CD4-positive, alpha-beta T cell treated with Interleukin-2 at 100 ng/mL for 4 hours (primary cell): ENCODE measurements around the gene MVK.

Experiments used
- DNase-seq: peaks from one replicate; pipeline ENCODE4 v3.0.0-alpha.2; 2020; ENCODE audit warnings: low spot score

The MVK gene

DNA sequence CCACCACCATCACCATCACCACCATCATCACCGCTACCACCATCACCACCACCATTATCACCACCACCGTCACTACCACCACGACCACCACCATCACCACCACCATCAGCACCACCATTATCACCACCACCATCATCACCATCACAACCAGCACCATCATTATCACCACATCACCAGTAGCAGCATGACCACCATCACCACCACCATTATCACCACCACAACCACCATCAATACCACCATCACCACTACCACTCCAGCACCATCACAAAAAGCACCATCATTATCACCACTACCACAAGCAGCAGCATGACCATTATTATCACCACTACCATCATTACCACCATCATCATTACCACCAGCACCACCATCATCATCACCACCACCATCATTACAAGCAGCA is 62.1 kb downstream of the MVK start:
- DNase-seq: no peak

DNA sequence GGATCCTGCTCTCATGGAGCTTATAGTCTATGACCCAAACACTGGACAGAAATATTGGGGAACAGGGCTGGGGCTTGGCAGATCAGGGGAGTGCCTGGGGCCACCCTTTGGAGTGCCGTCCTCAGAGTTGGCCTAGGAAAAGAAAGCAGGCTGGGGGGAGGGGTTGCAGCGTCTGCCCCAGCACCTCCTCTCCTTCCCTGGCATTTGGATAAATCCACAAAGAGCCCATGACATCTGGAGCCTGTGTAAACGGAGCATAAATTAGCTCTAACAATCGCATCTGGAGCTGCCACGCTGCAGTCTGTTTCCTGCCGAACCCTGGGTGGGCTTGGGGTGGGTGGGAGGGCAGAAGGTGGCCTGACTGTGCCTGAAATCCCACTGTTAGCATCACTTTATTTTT is 63.8 kb downstream of the MVK start:
- DNase-seq: no peak

DNA sequence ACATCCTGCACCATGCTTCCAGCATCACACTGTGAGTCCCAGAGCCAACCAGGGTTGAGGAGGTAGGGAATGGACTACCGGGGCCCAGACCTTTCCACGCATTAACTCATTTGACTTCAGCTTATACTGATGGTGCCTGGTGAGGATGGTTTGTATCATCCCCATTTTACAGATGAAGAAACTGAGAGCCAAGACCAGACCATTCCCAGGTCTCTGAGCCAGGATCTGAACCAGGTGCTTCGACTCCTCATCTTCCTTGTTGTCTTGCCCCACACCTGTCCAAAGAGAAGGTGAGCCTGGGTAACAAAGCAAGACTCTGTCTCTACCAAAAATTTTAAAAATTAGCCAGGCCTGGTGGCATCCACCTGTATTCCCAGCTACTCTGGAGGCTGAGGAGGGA is 64.4 kb downstream of the MVK start:
- DNase-seq: no peak

DNA sequence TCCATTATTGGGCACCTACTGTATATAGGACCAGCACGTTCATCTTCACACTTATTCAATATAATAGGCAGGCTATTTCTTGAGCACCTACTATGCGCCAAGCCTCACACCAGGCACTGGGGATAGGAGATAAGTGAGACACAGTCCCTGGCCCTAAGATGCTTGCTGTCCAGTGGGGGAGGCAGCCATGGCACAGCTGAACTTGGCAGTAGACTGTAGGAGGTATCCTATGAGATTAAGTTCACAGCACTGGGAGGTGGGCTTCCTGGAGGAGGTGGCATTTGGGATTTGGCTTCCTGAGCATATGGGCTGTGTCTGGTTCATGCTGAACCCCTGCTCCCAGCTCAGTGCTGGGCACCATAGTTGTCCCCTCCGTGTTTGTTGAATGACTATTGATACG is 65.1 kb downstream of the MVK start:
- DNase-seq: no peak

DNA sequence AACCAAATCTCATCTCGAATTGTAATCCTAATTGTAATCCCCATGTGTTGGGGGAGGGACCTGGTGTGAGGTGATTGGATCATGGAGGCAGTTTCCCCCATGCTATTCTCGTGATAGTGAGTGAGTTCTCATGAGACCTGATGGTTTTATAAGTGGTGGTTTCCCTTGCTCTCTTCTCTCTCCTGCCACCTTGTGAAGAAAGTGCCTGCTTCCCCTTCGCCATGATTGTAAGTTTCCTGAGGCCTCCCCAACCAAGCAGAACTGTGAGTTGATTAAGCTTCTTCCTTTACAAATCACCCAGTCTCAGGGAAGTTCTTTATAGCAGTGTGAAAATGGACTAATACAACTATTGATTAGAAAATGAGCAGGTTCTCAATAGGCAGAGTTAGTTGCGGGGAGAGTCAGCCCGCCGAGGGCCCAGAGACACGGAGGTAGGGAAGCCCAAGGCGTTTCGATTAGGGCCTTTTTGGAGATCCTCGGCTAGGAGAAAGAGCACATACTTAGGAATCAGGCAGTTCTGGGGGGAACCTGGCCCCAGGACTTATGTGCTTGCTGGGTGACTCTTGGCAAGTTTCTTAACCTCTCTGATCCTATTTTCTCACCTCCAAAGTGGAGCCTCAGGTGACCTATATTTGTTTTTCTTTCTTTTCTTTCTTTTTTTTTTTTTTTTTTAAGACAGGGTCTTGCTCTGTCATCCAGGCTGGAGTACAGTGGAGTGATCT is 65.7 kb downstream of the MVK start:
- DNase-seq: no peak

DNA sequence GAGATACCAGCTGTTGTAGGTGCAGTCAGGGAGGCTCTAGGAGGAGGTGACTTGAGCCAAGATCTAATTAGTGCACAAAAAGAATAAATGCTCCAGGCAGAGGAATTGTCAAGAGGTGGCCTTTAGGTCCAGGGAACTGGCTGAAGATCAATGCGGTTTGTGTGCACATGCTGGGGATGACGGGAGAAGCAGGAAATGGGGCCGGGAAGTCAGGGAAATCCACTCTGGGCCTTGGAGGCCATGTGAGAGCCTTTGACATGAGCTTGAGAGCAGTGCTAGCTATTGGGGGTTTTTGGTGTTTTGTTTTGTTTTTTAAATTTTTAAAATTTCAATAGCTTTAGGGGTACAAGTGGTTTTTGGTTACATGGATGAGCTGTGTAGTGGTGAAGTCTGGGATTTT is 67.4 kb downstream of the MVK start:
- DNase-seq: no peak

DNA sequence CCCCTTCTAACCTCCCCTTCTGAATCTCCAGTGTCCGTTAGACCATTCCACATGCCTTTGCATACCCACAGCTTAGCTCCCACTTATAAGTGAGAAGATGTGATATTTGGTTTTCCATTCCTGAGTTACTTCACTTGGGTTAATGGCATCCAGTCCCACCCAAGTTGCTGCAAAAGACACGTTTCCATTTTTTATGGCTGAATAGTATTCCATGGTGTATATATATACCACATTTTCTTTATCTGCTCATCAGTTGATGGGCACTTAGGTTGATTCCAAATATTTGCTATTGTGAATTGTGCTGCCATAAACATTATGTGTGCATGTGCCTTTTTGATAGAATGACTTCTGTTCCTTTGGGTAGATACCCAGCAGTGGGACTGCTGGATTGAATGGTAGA is 67.8 kb downstream of the MVK start:
- no peak for DNase-seq

DNA sequence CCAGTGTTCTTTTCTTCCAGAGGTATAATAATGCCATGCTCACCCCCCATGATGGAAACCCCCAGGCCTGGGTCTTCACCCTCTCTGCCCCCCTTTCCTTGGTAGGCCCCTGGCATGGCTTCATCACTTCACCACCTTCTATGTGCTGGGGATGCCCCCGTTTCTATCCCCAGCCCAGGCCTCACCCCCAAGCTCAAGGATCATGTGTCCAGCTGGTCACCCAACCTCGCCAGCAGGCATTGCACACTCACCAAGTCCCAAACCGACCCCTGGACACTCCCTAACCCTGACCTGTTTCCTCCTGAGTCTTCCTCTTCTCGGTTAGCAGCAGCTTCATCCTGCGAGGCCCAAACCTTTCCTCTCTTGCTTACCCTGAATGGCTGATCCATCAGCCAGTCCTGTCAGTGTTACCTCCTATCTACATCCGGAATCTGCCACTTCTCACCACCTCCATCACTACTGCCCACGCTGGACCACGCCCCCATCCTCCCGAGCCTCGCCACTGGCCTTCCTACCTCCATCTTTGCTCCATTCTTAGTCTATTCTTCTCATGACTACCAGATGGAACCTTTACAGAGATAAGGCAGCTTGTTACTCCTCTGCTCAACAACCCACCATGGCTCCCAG is 69.0 kb downstream of the MVK start:
- no peak for DNase-seq

DNA sequence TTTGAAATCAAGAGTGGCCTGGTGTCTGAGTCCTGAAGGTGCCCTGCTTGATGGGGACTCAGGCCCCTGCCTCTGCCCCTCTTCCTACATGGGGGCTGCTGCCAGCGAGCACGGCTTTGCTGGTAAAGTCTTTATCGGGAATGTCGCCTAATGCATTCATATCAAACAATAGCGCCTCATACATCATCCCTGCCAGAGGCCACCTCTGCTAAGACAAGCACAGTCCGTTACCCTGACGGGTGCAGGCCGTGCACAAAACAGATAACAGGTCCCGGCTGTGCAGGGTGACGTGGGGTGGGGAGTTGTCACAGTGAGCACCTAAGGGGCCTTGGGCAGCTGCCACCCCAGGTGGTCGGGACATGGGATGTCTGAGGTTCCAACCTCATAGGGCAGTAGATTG is 71.6 kb downstream of the MVK start:
- DNase-seq: no peak

DNA sequence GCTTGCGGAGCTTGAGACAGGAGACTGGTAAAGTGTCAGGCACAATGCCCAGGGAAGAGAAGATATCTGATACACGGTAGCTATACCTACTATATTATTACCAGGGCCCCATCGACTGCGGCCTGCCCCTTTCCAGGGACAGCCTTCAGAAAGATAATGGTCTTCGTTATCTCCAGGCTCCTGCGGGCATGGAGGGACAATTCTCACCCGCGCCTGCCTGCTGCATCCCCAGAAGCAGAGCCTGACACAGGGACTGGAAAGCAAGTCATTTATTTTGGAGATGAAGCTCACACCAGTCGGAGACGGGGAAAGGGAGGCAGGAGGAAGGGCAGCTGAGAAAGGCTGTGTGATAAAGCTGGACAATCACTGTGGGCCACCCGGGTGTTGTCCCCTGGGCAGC is 72.1 kb downstream of the MVK start:
- no peak for DNase-seq
